HG03575 (cell line): ENCODE results near the gene RILPL1.
"Not testable (repeated sequence)": the region's sequence is repeated elsewhere in the genome, so short reads cannot be mapped to it uniquely, and the experiment has no call there.

ENCODE experiments used
- ATAC-seq: cut with Tn5 transposase; IDR thresholded peaks from one replicate; pipeline ENCODE4 v1.9.1; 2021; ENCODE audit not compliant: unreplicated experiment, insufficient number of reproducible peaks, low FRiP score; ENCODE audit errors: extremely low read depth

Gene RILPL1

DNA sequence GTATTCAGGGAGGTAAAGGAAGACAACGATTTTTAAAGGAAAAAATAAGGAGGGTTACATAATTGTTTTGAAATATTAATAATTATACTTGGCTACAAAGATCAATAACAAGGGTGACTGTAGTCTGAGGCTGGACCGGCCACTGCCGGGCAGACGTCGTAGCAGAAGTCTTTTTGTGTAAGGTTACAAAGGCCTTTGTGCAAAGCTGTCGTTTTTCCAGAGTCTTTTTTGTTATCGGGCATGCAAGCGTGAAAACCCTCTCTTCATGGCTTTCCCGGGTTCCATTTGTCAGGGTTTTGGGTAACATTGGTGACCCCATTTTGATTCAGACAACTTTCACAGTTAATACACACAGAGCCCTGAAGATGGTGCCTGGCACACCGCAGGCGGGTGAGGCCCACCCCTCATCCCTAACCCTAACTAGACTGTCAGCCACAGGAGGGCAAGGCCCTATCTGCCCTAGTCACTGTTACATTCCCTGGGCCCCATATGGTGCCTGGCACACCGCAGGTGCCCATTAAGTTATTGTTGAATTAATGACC is 31.3 kb downstream of the RILPL1 start:
- ATAC-seq = no peak

DNA sequence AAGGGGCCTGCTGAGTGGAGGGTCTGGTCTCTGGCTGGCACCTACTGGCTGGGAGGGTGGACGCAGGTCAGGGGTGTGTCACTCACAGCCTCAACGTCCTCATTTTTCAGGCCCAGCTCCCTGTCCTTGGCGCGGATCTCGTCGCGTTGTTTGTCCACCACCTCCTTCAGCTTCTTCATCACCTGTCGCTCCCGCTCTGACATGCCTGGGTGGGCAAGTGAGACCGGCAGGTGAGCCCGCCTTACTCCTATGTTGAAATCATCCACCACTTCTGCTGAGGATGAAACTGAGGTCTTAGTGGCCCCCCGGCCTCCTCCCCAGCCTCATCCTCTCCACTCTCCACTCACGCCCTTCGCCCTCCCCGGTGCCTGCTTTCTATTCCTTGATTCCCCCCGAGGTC is 34.2 kb downstream of the RILPL1 start:
- no peak for ATAC-seq

DNA sequence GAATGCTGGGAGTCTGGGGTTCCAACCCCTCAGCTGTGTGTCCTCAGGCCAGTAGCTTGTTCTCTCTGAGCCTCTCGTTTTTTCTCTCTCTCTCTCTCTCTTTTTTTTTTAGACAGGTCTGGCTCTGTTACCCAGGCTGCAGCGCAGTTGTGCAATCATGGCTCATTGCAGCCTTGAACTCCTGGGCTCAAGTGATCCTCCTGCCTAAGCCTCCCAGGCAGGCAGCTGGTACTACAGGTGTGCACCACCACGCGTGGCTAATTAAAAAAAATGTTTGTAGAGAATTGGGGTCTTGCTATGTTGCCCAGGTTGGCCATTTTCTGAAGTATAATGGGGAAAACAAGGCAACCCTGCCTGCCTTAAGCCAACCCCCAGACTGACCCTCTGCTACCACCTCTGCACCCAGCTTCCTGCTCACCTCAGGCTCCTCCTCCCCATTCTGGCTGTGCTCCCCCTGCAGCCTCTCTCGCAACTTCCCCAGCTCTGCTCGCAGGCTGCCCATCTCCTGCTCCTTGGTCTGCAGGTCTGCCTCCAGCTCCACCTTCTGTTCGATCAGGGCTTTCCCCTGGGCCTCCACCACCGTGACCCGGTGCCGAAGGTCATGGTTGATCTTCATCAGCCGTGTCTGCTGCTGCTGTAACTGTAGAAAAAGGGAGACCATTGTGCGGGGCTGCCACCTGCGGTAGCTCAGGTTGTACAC is 35.2 kb downstream of the RILPL1 start:
- no peak for ATAC-seq

DNA sequence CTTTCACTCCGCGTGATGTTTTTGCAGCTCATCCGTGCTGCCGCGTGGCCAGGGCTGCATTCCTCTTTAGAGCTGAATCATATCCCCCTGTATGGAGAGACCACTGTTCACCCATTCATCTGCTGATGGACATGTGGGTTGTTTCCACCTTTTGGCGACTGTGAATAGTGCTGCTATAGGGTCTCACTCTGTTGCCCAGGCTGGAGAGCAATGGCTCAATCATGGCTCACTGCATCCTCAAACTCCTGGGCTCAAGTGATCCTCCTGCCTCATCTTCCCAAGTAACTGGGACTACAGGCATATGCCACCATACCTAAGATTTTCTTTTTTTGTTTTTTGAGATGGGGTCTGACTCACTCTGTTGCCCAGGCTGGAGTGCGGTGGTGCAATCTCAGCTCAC is 36.5 kb downstream of the RILPL1 start:
- no peak for ATAC-seq

- no peak for ATAC-seq
Measured at GRCh38 chr12:123494124-123494851, 39.2 kb downstream of the RILPL1 start.

DNA sequence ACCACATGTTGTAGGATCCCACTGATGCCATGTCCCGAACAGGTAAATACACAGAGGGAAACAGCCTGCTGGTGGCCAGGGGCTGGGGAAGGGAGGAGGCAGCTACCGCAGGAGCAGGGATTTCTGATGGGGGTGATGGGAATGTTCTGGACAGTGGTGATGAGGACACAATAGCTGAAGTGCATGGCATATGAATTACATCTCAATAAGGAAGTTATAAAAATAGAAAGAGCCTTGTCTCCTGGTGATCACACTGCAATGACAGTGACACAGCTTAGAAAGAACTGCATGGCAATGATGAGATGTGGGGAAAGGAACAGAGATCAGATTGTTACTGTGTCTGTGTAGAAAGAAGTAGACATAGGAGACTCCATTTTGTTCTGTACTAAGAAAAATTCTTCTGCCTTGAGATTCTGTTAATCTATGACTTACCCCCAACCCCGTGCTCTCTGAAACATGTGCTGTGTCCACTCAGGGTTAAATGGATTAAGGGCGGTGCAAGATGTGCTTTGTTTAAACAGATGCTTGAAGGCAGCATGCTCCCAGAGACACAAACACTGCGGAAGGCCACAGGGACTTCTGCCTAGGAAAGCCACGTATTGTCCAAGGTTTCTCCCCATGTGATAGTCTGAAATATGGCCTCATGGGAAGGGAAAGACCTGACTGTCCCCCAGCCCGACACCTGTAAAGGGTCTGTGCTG is 41.0 kb downstream of the RILPL1 start:
- ATAC-seq = not testable (repeated sequence)

DNA sequence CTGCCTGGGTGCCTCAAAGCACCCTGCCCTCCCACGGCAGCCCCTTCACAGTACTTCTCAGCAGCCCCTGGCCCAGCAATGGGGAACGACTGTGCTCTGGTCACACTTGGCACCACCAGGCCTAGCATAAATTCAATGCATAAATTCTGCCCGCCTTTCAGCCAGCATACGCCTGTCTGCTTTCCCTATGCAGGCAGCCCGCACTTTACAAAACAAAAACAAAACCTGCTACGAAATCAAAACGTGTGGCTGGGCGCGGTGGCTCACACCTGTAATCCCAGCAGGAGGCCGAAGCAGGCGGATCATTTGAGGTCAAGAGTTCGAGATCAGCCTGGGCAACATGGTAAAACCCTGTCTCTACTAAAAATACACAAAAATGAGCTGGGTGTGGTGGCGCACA is 42.0 kb downstream of the RILPL1 start:
- no peak for ATAC-seq

DNA sequence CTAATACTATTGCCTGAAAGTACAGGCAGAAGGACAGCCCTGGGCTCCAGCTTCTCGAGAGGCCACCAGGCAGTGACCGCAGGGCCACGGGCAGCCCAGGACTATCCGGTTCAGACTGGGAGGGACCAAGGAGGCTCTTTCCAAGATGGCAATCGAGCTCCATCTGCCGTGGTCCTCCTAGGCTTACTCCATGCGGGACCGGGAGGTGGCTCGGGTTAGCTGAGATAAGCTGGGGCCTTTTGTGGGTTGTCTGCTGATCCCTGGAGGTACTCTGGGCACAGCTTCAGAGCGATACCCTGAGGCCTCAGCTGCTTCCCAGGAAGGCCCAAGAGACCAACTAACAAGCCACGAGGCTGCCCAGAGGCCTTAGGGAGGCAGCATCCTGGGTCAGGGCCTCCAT is 42.5 kb downstream of the RILPL1 start:
- no peak for ATAC-seq

DNA sequence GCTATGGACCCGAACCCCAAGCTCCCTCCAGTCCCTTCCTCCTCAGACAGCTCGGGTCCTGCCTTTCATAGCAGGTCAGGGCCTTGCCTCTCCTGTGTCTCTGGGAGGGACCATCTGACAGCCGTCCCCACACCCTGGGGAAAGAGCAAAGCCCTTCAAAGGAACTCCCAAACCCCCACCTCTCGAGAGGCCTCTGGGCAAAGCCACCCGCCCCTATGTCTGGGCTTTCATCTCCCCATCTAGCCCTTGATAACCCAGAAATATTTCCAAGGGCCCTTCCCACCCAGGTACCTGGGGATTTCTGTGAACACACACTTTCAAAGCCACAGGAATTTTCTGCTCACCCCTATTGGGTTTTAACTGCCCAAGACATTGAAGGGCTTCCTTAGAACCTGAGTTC is 43.4 kb downstream of the RILPL1 start:
- ATAC-seq = no peak

DNA sequence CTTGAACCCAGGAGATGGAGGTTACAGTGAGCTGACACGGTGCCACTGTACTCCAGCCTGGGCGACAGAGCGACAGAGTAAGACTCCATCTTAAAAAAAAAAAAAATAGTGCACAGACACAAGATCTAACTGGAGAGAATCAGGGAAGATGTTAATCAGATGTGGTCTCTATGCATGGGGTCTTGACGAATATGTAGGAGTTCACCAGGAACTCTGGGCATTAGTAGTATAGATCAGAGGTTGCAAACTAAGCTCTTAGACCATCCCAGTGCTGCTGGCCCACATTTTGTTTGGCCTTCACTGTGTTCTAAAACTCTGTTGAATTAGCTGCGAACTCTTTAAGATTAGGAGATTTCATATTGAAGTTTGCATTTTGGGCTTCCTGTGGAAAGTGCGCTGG is 43.9 kb downstream of the RILPL1 start:
- no peak for ATAC-seq

DNA sequence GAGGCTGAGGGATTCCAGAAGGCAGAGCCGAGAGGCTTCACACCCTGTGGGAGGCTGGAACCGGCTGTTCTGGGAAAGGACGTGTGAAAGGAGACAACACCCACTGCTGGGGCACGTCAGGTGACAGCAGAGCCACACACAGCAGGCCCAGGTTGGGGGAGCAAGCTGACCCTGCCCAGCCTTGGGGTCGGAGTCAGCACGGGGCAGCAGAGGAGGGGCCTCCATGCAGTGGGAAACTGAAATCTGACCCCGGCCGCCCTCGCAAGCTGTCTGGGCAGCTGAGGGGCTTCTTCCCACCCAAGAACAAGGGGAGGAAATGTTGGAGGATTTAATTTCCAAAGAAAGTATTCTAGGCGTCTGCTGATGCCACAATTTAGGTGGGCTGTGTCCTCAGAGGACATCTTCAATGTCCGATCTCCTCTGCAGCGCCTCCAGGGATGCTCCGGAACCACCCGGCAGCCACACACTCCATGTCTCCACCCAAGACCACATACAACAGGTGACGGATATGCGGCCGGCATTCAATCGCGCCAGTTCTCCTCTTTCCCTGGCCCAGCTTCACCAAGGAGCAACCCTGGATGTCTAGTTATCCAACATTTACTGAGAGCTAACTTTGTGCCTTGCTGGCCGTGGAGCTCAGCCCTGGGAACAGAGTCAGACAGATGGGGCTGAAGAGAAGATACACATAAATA is 44.8 kb downstream of the RILPL1 start:
- no peak for ATAC-seq

GRCh38 chr12:123487428-123487827 is 46.1 kb downstream of the RILPL1 start:
- no peak for ATAC-seq

- no peak for ATAC-seq
Measured at GRCh38 chr12:123485756-123486155, 47.8 kb downstream of the RILPL1 start.

DNA sequence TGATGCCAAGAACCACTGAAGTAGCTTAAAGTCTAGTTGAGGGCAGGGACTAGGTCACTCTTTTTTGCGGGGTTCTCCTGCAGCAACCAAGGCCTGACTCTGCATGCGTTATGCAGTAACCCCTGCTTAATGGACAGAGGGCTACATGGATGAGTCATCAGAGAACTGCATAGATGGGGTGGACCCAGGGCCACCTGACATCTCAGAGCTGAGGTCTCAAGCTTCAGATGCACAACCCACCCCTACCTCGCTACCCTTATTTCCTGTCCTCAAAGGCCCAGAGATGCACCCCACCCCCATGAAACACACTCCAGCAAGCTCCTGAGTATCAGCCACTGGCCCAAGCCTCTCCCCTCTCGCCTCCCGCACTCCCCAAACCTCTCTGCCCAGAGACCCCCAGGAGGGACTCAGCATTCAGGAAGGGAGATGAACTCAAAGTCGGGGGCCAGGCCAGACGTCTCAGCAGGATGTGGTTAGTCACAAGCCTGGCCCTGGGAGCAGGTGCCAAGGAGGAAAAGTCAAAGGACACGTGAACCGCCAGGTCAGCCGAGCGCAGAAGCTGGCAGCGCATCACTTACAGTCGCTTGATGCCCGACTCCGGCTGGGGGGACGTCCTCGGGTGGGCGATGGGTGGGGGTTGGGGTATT is 49.8 kb downstream of the RILPL1 start:
- no peak for ATAC-seq

DNA sequence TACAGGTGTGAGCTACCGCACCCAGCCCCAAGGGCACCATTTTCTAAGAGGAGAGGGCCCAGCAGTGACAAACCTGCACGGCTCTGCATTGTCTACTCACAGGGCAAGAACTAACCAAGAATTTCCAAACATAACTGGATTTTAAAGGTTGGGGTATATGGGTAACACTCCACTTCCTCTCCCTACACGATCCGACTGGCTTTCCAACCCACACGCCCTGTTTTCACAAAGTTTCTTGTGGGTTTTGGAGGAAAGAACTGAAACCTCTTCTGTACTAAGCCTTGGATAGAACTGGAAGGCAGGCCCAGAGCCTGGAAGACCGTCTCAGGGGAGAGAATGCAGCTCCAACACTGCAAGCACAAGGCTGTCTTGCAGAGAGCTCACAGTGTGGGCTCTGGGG is 50.6 kb downstream of the RILPL1 start:
- no peak for ATAC-seq

DNA sequence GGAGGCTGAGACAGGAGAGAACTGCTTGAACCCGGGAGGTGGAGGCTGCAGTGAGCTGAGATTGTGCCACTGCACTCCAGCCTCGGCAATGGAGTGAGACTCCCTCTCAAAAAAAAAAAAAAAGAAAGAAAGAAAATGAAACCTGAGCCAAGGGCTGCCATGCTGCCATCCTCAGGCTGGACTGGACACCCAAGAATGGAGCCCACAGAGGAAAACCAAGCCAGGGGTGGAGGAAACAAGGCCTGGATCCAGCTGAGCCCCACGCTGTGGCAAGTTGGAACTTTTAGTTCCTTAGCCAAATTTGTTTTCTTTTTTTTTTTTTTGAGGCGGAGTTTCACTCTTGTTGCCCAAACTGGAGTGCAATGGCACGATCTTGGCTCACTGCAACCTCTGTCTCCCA is 52.3 kb downstream of the RILPL1 start:
- not testable (repeated sequence) for ATAC-seq

GRCh38 chr12:123479442-123480180 is 53.9 kb downstream of the RILPL1 start:
- ATAC-seq = no peak

GRCh38 chr12:123478762-123479161 is 54.8 kb downstream of the RILPL1 start:
- ATAC-seq = no peak
